H1 (cell line): ENCODE measurements around the gene EMX2. TPM values are rescaled to one million over a fixed set of nuclear protein-coding genes. Genes with fewer than 3 reads are reported as not detected.

Experiments
- CHD7 ChIP-seq: fragments of 300-600 bp; sonication (generic); IDR thresholded peaks from 2 replicates; pipeline ENCODE4 v1.7.1; 2012; ENCODE audit warnings: low read length, moderate library complexity, mild to moderate bottlenecking, inconsistent platforms; ENCODE audit not compliant: insufficient replicate concordance
- EZH2 ChIP-seq: fragments of 200-600 bp; sonication (generic); IDR thresholded peaks from 2 replicates; pipeline ENCODE4 v1.7.1; 2012; ENCODE audit warnings: low read depth, mild to moderate bottlenecking, moderate library complexity, low read length, inconsistent platforms; ENCODE audit not compliant: severe bottlenecking
- FOSL1 ChIP-seq: IDR thresholded peaks from 2 replicates; pipeline ENCODE4 v1.6.1; 2011; ENCODE audit warnings: mild to moderate bottlenecking, low read depth, low read length, moderate library complexity; ENCODE audit not compliant: insufficient read depth
- TAF1 ChIP-seq: IDR thresholded peaks from 2 replicates; pipeline ENCODE4 v1.6.1; 2011; ENCODE audit warnings: mild to moderate bottlenecking, low read depth, low read length
- polyA plus RNA-seq, 7 experiments: library from polyadenylated mRNA; depleted of rRNA in 3 of 7; stranded (reverse) in 5 of 7; unstranded in 2 of 7; fragments of >200 nt in 5 of 7; fragments of 200-250 nt in 2 of 7; gene quantifications; 1 replicate in 5 of 7; 2 replicates in 1 of 7; 4 replicates in 1 of 7; pipeline versions ENCODE4 v1.2.1 to v1.2.3, GENCODE V29; 2011 to 2013; ENCODE audit warnings: missing spikeins in 2 of 7, mixed read lengths in 2 of 7
- total RNA-seq: library from RNA; stranded (reverse); fragmentation: NEBNext Ultra II Directional; extraction: Animal tissue kit (Norgen Biotek cat#: 25700); gene quantifications from 2 replicates; pipeline ENCODE4 v1.2.1, GENCODE V29; 2021
- TF ChIP-seq, protein P1 (sequence below): IDR thresholded peaks from 2 replicates; pipeline ENCODE4 v1.6.1; 2012; ENCODE audit warnings: inconsistent platforms

EMX2 gene
- total and polyA plus RNA-seq, 2 of the 8 experiments (the other 6 are each of a cell fraction or from before 2014, with no cell fraction given): not detected

DNA sequence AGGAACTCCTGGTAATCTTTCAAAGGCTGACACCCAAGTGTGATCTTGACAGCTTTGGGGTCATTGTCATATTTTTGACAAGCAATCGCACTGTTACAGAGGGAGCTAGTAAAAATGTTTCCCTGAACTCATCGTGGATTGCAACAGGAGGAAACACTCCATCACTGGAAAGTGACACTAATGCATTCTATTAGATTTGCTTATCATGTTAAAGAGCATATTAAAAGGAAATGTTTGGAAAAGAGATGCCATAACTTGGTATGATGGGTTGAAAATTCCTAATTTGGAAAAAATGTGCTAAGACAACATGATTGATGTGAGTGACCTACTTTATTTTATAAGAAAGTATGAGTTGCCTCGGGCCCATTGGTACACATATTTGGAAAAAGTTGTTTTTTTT is 22.7 kb upstream of the EMX2 start (continued):
- TF ChIP-seq CHD7: no peak
- TF ChIP-seq, protein P1, sequence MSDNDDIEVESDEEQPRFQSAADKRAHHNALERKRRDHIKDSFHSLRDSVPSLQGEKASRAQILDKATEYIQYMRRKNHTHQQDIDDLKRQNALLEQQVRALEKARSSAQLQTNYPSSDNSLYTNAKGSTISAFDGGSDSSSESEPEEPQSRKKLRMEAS: no peak
- no peak for TF ChIP-seq FOSL1
- no peak for TF ChIP-seq EZH2
- TF ChIP-seq TAF1: no peak
- TF ChIP-seq, all 59 proteins: peak for 0
